Activated CD4-positive, alpha-beta T cell treated with anti-CD3 and anti-CD28 coated beads, Interleukin-2, amount 50 U/mL, for 16 hours (primary cell): ENCODE results near the gene SYNE3.

Source experiments
- DNase-seq: peaks from one replicate; pipeline ENCODE4 v3.0.0-alpha.2; 2020

SYNE3 gene

DNA sequence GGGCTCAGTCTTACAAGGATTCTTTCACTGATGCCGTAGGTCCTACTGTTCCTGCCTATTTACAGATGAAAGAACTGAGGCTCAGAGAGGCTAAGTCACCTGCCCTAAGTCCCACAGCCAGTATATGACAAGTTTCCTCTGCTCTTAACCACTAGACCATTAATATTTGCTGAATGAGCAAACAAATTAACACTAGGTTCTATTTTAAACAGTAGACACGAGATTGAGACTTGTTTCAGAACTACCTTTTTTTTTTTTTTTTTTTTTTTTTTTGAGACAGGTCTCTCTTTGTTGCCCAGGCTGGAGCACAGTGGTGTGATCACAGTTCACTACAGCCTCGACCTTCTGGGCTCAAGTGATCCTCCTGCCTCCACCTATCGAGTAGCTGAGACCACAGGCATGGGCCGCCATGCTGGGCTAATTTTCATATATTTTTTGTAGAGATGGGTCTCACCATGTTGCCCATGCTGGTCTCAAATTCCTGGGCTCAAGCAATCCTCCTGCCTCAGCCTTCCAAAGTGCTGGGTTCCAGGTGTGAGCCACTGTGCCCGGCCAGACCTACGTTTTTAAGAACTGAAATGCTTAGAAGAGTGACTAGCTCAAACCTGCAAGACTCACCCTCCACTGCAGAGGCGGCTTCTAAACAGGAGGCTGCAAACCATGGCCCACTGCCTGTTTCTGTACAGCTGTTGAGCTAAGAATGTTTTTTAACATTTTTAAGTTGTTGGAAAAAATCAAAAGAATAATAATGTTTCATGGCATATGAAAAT, 12.9 kb downstream of the SYNE3 start:
- no peak for DNase-seq

DNA sequence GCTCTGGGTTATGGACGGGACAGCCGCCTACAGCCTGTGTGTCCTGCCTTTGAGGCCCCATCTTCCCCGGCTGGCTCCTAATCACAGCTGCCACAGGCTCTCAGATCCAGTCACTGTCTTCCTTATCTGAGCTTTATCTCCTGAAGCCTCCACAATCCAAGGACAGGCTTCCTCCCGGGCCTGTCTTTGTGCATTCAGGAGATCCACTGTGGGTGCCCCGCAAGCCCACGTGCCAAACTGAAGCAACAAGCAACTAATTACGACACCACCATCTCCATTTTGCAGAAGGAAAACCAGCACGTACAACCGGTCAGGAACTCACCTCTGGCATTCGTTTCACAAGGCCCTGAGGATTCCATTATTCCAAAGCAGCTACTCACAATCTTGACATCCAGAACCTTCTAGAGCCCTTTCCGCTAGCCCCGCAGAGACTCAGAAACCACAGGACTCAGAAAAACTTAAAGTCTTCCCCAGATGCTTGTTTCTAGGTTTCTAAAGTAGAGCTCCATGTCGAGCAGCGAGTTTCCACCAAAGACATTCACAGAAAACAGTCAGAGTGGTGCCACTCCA, 14.0 kb downstream of the SYNE3 start:
- no peak for DNase-seq

DNA sequence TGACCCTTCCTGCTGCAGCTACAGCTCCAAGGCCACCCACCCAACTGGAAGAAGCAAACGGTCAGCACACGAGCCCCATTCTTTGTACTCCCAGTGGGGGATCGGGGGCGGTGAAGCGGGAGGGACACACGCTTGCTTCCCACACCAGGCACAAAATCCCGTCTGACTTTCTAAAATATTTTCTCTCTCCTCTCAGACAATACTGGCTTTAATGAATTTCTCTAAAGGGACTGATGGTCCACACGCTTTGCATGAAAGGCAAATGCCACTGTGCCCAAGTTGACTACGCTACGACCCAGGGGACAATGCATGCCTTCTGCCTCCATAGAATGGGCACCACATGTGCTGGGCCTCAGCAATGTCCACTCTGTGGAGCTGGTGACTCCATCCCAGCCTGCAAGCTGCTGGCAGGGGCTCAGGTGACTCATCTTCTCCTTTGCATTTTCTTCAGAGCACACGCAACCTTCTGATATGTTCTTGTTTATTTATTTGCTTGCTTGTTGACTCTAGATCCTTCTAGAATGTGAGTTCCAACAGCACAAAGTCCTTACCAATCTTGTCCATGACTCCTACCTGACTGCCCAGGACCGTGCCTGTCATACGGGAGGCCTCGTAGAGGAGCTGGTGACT, 15.6 kb downstream of the SYNE3 start:
- DNase-seq: no peak

DNA sequence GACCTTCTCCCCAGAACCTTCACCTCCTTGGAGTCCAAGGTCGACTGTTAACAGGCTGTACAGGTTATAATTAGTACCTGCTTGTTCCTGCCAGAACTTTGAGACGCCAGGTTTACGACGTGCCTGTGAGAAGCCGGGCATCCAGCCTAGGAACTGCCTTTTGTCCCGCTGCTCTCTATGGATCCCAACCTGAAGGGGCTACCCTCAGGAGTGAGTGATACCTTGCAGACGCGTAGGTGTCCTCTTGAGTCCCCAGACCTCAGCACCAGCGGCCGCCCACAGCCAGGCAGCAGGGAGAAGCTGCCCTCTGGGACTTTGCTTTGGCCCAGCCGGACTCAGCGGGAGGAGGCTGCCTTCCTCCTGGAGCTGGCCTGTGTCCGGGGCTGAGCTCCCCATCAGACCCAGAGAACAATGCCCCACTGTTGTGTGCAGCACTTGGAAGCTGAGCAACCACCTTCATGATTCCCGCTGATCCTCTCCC, 16.2 kb downstream of the SYNE3 start:
- DNase-seq: no peak

DNA sequence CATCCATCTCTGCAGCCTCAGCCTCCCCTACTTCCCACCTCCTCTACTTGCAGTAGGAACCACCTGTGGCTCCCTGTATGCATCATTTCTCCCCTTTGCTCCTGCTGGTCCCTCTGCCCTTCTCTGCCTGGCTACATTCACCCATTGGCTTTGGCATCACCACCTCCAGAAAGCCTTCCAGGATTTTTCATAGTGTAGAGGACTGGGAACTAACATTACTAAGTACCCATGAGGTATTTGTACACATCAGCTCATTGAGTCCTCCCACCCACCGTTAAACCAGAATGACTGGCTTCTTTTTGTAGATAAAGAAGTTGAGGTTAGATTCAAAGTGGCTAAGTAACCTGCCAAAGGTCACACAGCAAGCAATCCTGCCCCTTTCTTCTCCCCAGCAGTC, 17.1 kb downstream of the SYNE3 start:
- DNase-seq: no peak

DNA sequence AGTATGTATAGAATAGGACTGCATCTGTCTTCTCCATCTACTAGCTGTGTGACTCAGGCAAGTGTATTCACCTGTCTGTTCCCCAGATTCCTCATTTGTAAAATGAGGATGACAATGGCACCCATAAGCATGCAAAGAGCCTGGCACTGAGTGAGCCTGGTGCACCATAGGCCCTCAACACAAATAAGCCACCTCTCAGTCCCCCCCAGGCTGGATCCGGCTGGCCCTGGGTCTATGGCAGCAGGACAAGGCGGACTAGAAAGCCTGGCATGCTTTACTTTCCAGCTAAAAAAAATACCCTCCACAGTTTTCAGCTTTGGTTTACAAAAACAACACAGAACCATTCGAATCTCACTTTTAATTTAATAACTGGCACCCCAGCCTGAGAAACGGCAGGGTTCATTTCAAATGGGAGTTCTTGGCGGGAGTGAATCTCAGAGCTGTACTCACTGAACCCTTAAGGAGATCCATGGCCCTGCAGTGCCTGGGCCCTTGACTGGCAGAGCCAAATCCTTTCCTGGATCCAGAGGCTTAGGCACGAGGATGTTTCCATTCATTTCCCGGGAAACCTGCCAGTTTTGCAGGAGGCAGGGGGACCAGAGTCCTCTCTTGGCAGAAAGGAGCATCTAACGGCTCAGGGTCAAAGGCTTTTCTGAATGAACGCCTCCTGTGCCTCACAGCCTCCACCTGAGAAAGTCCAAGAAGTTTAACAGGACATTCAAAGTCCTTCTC, 17.7 kb downstream of the SYNE3 start:
- no peak for DNase-seq

DNA sequence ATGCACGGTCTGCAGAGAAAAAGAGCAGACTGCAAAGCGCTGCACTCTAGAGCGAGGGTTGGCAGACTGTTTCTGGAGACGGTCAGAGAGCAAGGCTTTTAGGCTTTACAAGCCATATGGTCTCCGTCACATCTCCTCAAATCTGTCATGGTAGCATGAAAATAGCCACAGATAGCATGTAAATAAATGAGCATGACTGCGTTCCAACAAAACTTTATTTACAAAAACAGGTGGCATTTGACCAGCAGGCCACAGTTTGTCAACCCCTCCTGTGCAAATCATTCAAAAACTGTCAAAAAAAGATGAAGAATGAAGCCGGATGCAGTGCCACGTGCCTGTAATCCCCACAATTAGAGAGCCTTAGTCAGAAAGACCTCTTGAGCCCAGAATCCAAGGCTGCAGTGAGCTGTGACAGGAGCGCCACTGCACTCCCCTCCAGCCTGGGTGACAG, 18.9 kb downstream of the SYNE3 start:
- no peak for DNase-seq

DNA sequence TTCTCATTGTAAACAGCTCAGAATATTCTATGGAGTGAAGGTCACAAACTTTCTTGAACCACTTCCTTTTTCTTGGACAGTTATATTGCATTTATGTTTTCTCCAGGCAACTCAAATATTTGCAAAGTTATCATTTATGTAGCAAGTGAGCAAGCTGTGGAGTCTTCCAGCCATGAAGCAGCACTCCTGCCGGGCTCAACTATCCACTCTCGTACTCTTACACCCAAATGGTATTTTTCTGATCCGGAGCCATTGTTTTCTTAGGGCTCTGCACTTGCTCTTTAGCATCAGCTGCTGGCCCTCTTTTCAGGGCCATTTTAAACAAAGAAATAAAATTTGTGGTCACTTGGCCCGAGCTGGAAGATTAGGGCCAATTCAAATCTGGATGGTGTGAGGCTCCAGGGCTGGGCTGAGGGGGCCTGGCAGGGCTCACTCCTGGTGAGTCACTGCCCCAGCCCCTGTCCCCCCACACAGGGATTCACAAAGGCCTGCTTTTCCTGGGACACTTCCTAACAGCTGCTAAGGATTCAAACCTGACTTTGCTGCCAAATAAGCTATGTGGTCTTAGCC, 19.7 kb downstream of the SYNE3 start:
- DNase-seq: no peak

DNA sequence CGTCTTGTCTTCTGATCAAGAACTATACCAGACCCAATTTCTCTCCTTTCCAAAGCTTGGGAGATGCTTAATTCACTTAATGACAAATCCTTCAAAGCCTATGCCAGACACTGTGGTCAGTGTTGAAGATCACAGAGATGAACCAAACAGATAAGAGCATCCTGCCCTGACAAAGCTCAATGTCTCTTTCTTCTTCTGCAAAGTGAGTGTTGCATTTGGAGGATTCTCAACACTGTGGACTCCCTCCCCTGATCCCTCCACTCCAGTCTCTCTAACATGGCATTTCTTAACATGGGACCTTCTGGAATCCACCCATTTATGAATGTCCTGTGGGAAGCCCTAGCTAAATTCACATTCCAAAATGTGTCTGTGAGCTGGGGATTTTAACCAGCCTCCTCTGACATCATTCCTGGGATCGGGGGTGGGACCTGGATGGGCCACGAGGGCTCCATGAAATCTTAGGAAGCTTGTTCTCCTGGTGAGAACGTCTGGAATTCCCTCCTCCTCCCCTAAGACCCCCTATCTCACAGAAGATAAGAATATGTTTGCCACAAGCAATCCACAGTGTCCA, 20.3 kb downstream of the SYNE3 start:
- DNase-seq: peak; percentile 66

DNA sequence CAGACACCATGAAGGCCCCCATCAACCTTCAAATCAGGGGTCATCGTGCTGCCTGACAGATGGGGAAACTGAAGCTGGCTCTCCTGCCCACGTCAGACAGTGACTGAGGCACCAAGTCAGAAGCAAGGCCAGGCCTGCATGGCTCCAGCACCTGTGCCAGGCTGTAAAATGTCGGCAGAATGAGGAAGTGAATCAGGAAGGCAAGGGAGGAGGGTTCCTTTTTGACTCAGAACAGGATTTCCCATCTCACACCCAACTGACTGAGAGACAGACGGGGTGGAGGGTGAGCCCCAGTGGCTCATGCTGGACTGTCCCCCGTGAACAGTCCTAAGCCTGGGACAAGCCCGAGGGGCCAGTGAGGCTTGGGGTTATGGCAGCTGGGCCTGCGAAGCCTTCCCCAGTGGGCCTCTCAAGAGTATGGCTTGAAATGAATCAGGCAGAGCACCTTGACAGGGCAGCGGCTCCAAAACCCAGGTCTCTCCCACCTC, 20.9 kb downstream of the SYNE3 start:
- peak; percentile 78 for DNase-seq

DNA sequence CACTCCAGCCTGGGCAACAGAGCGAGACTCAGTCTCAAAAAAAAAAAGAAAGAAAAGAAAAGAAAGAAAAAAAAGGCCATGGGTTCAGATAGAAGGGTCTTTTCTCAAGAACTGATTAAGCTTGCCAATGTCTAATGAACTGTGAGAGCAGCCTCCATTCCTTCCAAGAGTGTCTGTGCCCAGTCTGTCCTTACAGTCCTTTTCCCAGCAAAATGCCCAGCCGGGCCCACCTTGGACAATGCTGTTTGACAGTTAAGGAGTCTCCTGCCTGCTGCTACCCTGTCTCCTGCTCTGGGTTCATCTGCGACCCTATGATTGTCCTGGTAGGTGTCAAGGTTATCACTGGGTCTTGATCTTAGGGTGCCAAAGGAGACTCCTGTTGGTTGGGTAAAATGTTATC, 21.4 kb downstream of the SYNE3 start:
- DNase-seq: no peak

DNA sequence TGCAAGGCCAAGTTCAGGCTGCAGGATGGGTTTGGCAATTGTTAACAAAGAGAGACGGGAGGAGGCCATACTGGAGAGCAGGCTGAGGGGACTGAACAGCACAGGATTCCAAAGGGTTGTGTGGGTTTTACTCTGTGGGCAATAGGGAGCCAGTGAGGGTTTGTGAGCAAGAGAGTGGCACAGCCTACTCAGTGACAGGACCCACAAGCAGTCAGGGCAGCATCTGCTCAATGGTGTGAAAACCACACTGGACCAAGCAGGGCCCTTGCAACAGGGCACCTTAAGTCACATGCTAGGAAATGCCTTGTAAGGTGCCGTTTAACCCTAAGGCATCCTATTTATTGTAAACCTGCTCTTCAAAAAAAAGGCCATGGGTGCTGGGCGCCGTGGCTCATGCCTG, 22.0 kb downstream of the SYNE3 start:
- DNase-seq: no peak

DNA sequence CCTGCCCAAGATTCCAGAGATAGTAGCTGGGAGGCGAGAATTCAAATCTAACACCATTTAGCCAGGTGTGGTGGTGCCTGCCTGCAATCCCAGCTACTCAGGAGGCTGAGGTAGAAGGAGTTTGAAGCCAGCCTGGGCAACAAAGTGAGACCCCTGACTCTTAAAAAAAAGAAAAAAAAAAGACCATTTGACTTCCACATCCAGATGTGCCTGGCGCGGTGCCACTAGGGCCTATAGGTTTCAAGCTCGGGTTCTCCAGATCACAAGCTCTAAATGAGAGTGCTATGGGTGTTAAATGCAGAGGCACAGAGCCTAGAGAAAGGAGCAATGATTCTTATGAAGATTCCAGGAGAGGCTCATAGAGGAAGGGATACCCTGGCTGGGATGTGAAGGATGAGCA, 22.5 kb downstream of the SYNE3 start:
- no peak for DNase-seq

DNA sequence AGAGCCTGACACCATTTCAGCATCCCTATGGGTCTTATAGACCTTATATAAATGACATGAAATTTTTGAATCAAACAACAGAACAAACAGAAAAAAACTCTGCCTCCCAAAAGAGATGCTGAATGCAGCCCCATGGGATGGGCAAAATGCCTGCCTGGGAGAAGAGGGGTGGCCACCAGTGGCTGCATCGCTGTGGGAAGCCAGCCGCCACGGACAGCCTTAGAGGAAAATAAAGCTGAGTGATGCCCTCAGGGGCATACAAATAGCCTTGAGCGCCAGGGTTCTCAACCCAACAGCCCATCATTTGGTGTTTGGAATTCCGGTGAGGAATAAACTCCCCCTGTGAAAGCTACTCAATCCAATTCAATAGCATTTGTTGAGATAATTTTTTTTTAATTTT, 22.9 kb downstream of the SYNE3 start:
- DNase-seq: no peak

DNA sequence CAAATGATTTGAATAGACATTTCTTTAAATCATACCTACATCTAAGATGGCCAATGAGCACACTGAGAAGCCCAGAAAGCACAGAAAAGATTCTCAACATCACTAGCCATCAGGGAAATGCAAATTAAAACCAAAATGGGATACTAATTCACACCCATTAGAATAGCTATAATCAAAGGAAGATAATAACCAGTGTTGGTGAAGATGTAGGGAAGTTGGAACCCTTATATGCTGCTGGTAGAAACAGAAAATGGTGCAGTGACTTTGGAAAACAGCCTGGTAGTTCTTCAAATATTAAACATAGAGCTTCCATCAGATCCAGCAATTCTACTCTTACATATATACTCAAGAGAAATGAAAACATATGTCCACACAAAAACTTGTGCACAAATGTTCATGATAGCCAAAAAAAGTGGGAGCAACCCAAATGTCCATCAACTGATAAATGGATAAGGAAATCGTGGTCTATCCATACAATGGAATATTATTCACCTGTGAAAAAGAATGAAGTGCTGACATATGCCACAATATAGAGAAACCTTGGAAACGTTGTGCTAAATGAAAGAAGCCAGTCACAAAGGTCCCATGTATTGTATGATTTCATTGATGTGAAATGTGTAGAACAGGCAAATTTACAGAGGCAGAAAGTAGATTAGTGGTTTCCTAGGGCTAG, 24.4 kb downstream of the SYNE3 start:
- DNase-seq: no peak

DNA sequence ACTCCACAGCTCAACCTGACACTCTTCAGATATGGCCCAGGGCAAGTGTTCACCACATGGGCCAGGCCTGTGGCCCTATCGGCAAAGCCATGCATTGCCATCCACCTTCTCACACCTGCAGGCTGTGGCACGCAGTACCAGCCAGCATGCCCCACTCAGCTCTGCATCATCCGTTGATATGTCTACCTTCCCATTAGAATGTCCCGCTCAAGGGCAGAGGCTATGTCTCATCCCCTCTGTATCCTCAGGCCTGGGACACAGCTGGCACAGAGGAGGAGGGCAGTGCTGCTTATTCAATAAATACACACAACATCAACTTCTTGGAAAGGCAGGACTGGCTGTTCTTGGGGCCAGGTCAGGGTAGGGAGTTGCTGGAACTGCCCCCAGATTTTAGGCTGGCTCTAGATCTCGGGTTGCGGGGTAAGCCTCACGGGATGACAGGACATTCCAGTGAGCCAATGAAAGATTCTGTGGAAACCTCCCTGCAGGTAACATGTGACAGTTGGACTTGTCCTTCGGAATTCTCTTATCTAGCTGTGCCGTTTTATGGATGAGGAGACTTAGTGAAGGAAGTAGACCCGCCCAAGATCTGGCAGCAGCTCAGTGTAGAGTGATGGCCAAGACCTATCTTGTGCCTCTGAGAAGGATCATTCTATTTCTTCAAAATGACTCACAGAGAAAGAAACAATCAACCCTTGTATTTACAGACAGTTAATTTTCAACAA, 25.6 kb downstream of the SYNE3 start:
- DNase-seq: no peak

DNA sequence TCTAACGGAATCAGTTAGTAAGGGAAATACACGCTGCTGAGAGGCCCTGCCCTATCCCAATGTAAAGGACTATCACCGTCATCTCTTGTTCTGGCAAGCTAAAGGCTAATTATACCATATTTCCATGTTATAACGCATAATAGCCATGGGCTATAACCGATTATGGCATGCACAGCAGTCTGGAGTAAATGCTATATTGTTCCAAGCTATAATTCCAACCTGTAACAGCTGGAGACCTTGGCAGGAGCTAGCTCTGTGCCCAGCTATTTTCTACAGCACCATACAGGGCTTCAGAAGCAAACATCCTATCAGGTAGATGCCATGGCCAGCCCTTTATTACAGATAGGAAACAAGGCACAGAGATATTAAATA, 26.3 kb downstream of the SYNE3 start:
- DNase-seq: no peak

DNA sequence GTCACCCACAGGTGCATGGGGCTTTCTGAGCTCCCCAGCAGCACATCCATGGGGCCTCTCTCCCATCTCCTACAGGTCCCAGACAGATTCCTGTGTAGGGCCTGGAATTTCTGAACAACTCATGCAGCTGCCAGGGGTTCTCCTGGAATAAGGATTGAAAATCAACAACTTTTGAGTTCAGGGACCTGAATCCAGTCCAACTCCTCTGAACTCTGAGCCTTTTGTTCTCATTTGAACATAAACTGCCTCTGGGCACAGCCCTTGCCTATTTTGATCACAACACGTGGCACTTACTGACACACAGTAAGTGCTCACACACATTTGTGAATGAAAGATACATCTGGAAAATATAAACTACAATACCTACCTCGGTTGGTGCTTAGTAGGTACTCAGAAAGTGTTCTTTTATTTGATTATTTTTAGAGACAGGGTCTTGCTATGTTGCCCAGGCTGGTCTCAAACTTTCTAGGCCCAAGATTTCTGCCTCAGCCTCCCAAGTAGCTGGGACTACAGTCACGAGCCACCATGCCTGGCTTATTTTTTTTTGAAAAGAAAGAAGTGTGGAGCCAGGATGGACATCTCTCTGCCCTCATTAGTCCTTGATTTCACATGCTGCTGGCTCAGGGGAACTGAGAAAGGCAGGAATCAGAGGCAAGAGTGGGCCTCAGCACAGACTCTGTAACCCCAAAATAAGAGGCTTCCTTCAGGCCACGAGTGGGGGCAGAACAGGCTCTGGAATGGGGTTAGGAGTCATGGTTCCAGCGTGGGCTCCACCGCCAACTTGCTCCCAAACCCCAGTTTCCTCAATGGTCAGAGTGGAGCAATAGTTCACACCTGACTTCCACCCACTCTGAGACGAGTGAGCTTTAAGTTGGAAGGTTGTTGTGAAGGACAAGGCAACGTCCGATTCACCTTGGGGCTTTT, 27.0 kb downstream of the SYNE3 start:
- no peak for DNase-seq

DNA sequence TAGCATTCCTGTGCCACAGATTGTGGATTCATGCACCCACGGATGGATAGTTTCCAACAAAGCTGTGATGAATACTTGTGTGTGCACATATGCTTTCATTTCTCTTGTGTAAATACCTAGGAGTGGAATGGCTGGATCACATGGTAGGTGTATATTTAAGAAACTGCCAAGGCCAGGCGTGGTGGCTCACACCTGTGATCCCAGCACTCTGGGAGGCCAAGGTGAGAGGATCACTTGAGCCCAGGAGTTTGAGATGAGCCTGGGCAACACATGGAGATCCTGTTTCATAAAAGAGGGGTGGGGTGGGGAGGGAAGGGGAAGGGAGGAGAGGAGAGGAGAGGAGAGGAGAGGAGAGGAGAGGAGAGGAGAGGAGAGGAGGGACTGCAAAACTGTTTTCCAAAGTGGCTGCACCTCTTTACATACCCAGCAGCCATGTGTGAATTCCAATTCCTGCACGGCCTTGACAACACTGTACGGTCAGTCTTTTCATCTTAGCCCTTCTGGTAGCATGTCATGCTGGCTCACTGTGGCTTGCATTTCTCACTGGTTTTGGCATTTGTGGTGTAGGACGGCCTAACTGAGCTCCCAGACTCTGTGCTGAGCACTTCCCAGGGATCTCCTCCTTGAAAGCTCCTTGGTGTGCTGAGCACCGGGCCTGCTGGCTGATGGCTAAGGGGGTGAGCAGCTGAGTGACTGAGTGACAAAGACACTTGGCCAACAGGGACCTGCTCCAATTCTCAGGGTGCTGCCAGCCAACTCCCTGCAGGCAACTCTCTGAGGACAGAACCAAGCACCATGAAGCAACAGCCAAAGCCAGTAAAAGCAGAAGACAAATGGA, 27.9 kb downstream of the SYNE3 start:
- DNase-seq: no peak
